H1 (cell line): Measurements from ENCODE around the gene PCDHGB5.

Source experiments
- CEBPB ChIP-seq: IDR thresholded peaks from 2 replicates; pipeline ENCODE4 v1.6.1; 2012; ENCODE audit warnings: low read depth, low read length
- TAF1 ChIP-seq: IDR thresholded peaks from 2 replicates; pipeline ENCODE4 v1.6.1; 2011; ENCODE audit warnings: mild to moderate bottlenecking, low read depth, low read length

GRCh38 chr5:141349917-141350619 lies 47.7 kb upstream of the PCDHGB5 start, which contains the start of gene PCDHGB1:
- TF ChIP-seq TAF1 (peak; percentile 63; the same call in 1 of the 2 replicates), CEBPB (no peak)
